Skeletal muscle tissue (tissue), 4 donors: Measurements from ENCODE around the gene LINGO1. TPM values are rescaled to one million over a fixed set of nuclear protein-coding genes. Genes with fewer than 3 reads are reported as not detected.

Experiments
- H3K27ac ChIP-seq: one replicate; pipeline ENCODE4 v1.7.0; 2013; ENCODE audit warnings: mild to moderate bottlenecking, low read depth, low read length, inconsistent platforms
- H3K27me3 ChIP-seq, 3 donors: one replicate each; pipeline ENCODE4 v1.7.0; 2013; ENCODE audit warnings: low read length in 3 of 3; ENCODE audit not compliant: control insufficient read depth in 3 of 3, insufficient read depth in 3 of 3
- H3K36me3 ChIP-seq, 3 donors: one replicate each; pipeline ENCODE4 v1.7.0; 2013; ENCODE audit warnings: low read length in 3 of 3; ENCODE audit not compliant: control insufficient read depth in 3 of 3, insufficient read depth in 3 of 3
- H3K4me1 ChIP-seq, 3 donors: one replicate each; pipeline ENCODE4 v1.7.0; 2013; ENCODE audit warnings: low read length in 3 of 3, mild to moderate bottlenecking in 3 of 3; ENCODE audit not compliant: control insufficient read depth in 3 of 3, insufficient read depth in 3 of 3
- H3K4me3 ChIP-seq, 3 donors: one replicate each; pipeline ENCODE4 v1.7.0; 2013; ENCODE audit warnings: low read length in 3 of 3
- H3K9ac ChIP-seq, 3 donors: one replicate each; pipeline ENCODE4 v1.7.0; 2013; ENCODE audit warnings: low read length in 3 of 3, mild to moderate bottlenecking in 3 of 3, moderate library complexity in 2 of 3, low read depth in 1 of 3
- H3K9me3 ChIP-seq, 3 donors: one replicate each; pipeline ENCODE4 v1.7.0; 2013; ENCODE audit warnings: low read length in 3 of 3; ENCODE audit not compliant: control insufficient read depth in 3 of 3
- total RNA-seq: library from RNA; depleted of rRNA; stranded (reverse); fragments of >200 nt; gene quantifications from one replicate; pipeline ENCODE4 v1.2.3, GENCODE V29; 2014
- donor health status: Osteomylitis.

The LINGO1 gene
- total RNA-seq, 1 donor from 2014 or later: 3.7 TPM

GRCh38 chr15:77608774-77609173 is 23.9 kb downstream of the LINGO1 start:
- H3K9ac ChIP-seq: no peak overlapping the region
- no peak overlapping the region for H3K27ac ChIP-seq
- no peaks in the 10 kb centered on the region for H3K36me3 ChIP-seq
- no peak overlapping the region for H3K4me3 ChIP-seq
- no peaks in the 10 kb centered on the region for H3K9me3 ChIP-seq
- H3K4me1 ChIP-seq: peaks cover 9 to 15% (median 15%) of the 10 kb centered on the region in 3 donors
- peaks cover 4 to 41% (median 25%) of the 10 kb centered on the region in 3 donors for H3K27me3 ChIP-seq

- Histone ChIP-seq H3K36me3 (no peaks in the 10 kb centered on the region), H3K4me3 (no peak overlapping the region), H3K27me3 (peaks cover 4 to 44% (median 25%) of the 10 kb centered on the region in 3 donors), H3K4me1 (peaks cover 9 to 15% (median 15%) of the 10 kb centered on the region in 3 donors), H3K27ac (peak overlapping the region; percentile 54), H3K9ac (no peak overlapping the region), H3K9me3 (no peaks in the 10 kb centered on the region)
Observed at GRCh38 chr15:77607894-77608261, 24.8 kb downstream of the LINGO1 start.

DNA sequence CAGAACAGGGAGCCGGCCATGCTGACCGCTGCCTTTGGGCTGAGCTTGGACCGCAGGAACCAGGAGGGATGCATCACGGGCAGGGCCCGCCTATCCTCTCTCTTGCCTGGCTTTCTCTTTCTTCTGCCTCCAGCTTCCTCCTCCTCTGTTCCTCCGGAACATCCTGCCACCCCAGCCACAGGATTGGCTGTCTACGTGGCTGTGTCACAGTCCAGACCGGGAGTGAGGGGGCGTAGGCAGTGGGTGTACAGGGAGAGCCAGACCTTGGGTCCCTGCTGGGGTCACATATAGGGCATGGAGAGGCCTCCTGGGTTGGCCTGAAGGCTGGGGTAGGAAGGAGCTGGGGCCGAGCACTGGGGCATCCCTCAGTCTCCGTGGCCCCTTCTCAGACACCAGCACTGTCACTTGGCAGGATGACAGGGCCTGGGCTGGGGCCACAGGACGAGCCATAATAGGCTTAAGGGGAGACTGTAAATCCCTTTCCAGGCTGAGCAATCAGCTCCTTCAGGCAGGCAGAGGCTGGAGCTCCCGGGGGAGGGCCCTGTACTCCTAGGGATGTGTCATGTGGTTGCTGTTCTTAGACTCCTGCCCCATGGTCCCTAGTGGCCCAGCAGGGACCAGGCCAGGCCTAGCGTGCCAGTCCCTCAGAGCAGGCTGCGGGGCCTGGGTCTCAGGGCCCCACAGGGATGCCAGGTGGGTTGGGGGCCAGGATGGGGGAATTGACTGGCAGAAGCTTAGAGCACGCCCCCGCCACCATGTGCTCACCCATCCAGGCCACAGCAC is 25.4 kb downstream of the LINGO1 start:
- peak overlapping the region; percentile 54 for H3K27ac ChIP-seq
- H3K4me1 ChIP-seq: peaks cover 9 to 15% (median 15%) of the 10 kb centered on the region in 3 donors
- H3K36me3 ChIP-seq: no peaks in the 10 kb centered on the region
- no peak overlapping the region for H3K9ac ChIP-seq
- no peaks in the 10 kb centered on the region for H3K9me3 ChIP-seq
- peaks cover 4 to 44% (median 25%) of the 10 kb centered on the region in 3 donors for H3K27me3 ChIP-seq
- no peak overlapping the region for H3K4me3 ChIP-seq

- Histone ChIP-seq H3K4me3 (no peak overlapping the region), H3K4me1 (peaks cover 9 to 15% (median 15%) of the 10 kb centered on the region in 3 donors), H3K9me3 (no peaks in the 10 kb centered on the region), H3K27ac (no peak overlapping the region), H3K9ac (peak overlapping the region in 1 of 3 donors; percentile 16), H3K36me3 (no peaks in the 10 kb centered on the region), H3K27me3 (peaks cover 4 to 42% (median 25%) of the 10 kb centered on the region in 3 donors)
Observed at GRCh38 chr15:77606142-77607034, 26.3 kb downstream of the LINGO1 start.

- H3K4me3 ChIP-seq: no peak overlapping the region
- H3K9me3 ChIP-seq: no peaks in the 10 kb centered on the region
- no peaks in the 10 kb centered on the region for H3K36me3 ChIP-seq
- no peak overlapping the region for H3K9ac ChIP-seq
- peaks cover 9 to 15% (median 15%) of the 10 kb centered on the region in 3 donors for H3K4me1 ChIP-seq
- H3K27me3 ChIP-seq: peaks cover 4 to 38% (median 21%) of the 10 kb centered on the region in 3 donors
- no peak overlapping the region for H3K27ac ChIP-seq
Observed at GRCh38 chr15:77605547-77605946, 27.2 kb downstream of the LINGO1 start.

GRCh38 chr15:77604973-77605372 is 27.7 kb downstream of the LINGO1 start:
- Histone ChIP-seq H3K4me1 (peaks cover 5 to 15% (median 15%) of the 10 kb centered on the region in 3 donors), H3K4me3 (no peak overlapping the region), H3K27ac (no peak overlapping the region), H3K9me3 (no peaks in the 10 kb centered on the region), H3K36me3 (no peaks in the 10 kb centered on the region), H3K9ac (no peak overlapping the region), H3K27me3 (peaks cover 4 to 32% (median 16%) of the 10 kb centered on the region in 3 donors)

GRCh38 chr15:77603611-77604336 is 28.9 kb downstream of the LINGO1 start:
- Histone ChIP-seq H3K9ac (no peak overlapping the region), H3K9me3 (no peaks in the 10 kb centered on the region), H3K4me3 (no peak overlapping the region), H3K27ac (no peak overlapping the region), H3K36me3 (no peaks in the 10 kb centered on the region), H3K27me3 (peaks cover 4 to 27% (median 13%) of the 10 kb centered on the region in 3 donors), H3K4me1 (peaks cover 5 to 15% (median 15%) of the 10 kb centered on the region in 3 donors)

GRCh38 chr15:77602800-77603199 is 29.9 kb downstream of the LINGO1 start:
- Histone ChIP-seq H3K9me3 (no peaks in the 10 kb centered on the region), H3K4me3 (no peak overlapping the region), H3K36me3 (no peaks in the 10 kb centered on the region), H3K27me3 (peaks cover 4 to 27% (median 13%) of the 10 kb centered on the region in 3 donors), H3K27ac (no peak overlapping the region), H3K9ac (no peak overlapping the region), H3K4me1 (peaks cover 5 to 15% (median 15%) of the 10 kb centered on the region in 3 donors)

DNA sequence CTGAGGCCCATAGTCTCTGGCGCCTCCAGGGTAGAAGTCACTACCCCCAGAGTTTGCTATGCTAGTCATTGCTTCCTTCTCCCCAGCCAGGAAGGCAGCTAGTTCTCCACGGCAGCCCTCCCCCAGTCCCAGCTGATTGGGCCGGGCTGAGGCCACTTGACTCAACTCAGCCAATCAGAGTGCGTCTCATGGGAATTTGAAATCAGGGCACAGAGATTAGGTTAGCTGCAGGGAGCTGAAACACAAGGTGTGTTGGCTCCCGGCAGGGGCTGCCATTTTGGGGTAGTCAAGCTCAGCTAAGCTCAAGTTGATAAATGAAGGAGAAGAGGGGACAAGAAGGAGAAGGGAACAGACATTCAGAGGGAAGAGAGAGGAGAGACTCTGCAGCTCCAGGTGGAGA is 32.8 kb downstream of the LINGO1 start:
- Histone ChIP-seq H3K9ac (no peak overlapping the region), H3K27me3 (peaks cover 0 to 7% (median 0%) of the 10 kb centered on the region in 3 donors), H3K4me1 (peaks cover 0 to 2% (median 0%) of the 10 kb centered on the region in 3 donors), H3K27ac (no peak overlapping the region), H3K36me3 (no peaks in the 10 kb centered on the region), H3K9me3 (no peaks in the 10 kb centered on the region), H3K4me3 (no peak overlapping the region)
